AG08395 (cell line): ENCODE data around the gene MLPH.

Source experiments
- DNase-seq: peaks from one replicate; pipeline ENCODE4 v3.0.0; 2012; ENCODE audit warnings: mixed read lengths, low spot score

The MLPH gene

DNA sequence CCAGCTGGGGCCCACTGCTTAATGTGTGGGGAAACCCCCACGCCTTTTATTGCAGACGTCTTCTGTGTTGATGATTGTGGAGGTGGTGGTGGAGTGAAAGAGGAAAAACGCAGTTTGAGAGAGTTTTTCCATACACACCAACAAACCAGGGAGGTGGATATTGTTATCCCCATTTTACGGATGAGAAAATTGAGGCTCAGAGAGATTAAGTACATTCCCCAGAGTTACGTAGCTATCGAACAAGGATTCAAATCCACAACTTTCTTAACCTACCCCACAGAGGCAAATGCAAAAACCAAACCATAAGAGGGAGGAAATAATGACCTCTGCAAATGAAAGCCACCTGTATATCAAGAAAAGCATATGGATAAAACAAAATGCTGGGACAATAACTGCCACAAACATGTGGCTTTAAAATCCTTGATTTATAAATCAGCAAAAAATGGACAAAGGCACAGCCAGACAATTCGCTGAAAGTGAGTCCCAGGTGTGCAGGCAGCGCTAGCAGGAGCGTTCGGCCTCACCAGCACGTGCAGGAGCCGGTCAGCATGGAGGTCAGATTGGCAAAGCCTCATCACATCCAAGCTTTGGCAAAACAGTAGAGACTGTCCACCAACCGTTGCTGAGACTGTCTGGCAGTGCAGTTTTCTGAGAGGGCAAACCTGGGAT is 116.1 kb downstream of the MLPH start:
- no peak for DNase-seq

DNA sequence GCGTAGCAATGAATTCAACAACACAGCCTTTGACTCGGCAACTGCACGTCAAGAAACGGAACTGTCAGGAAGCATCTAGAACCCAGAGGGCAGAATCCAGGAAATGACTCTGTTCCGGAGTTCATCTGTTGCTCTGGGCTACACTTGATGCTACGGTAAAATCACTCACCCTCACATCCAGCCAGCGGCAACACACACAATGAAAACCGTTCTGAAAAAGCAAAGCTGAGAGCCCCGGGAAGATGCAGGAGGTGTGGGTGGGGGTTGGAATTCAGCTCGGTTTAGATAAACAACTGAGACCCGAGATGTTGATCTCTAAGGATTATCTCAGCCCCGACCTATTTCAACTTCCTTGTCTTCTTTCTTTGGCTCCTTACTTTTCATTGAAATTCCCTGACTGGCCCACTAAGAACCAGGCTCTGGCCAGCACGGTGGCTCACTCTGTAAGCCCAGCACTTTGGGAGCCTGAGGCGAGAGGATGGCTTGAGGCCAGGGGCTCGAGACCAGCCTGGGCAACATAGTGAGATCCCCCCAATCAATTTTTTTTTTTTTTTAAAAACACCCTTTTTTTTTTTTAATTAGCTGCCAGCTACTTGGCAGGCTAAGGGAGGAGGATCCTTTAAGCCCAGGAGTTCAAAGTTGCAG is 116.8 kb downstream of the MLPH start:
- DNase-seq = peak; percentile 57

- no peak for DNase-seq
Measured at GRCh38 chr2:237604391-237604790, 117.3 kb downstream of the MLPH start.
